PC-3 (cell line): Measurements from ENCODE around the gene LTF. TPM values are rescaled to one million over a fixed set of nuclear protein-coding genes. Genes with fewer than 3 reads are reported as not detected.

Source experiments
- ATAC-seq: fragments of 200-7000 bp; cut with Tn5 transposase; 2 replicates; pipeline ENCODE4 v1.9.1; 2020; ENCODE audit warnings: mild to moderate bottlenecking, moderate library complexity
- BruUV-seq: library from RNA; stranded (reverse); fragments of 400-500 nt; replicated peaks from 2 replicates; lab custom pipeline; 2021; lab: Mats Ljungman, UMichigan
- CTCF ChIA-PET: fragments of 300-600 bp; sonication (Branson Sonifier 250); formaldehyde crosslinking; loops from one replicate; lab custom pipeline; 2022; ENCODE audit warnings: antibody characterized with exemption; lab: Charles Lee
- POLR2A ChIA-PET: fragments of 300-600 bp; sonication (Branson Sonifier 250); formaldehyde crosslinking; loops from one replicate; lab custom pipeline; 2022; ENCODE audit warnings: antibody characterized with exemption; ENCODE audit not compliant: unreplicated experiment; lab: Charles Lee
- DNase-seq: peaks from one replicate; pipeline ENCODE4 v3.0.0-alpha.2; 2015
- H2AFZ ChIP-seq: fragments of 300-600 bp; sonication (generic); 2 replicates; pipeline ENCODE4 v1.6.0; 2016; ENCODE audit warnings: antibody characterized with exemption, low read length
- H3F3A ChIP-seq: fragments of 300-600 bp; sonication (generic); one replicate; pipeline ENCODE4 v1.6.0; 2017; ENCODE audit warnings: antibody characterized with exemption, low read length, control low read depth, mild to moderate bottlenecking; ENCODE audit not compliant: unreplicated experiment
- H3K27ac ChIP-seq: fragments of 300-600 bp; sonication (generic); 2 replicates; pipeline ENCODE4 v1.5.1; 2016; ENCODE audit warnings: mild to moderate bottlenecking, low read length
- H3K27me3 ChIP-seq: fragments of 300-600 bp; sonication (generic); 2 replicates; pipeline ENCODE4 v1.6.1; 2016; ENCODE audit warnings: low read length, mixed read lengths
- H3K36me3 ChIP-seq: fragments of 300-600 bp; sonication (generic); 2 replicates; pipeline ENCODE4 v1.6.1; 2016; ENCODE audit warnings: low read depth, mixed run types, low read length, mixed read lengths
- H3K4me1 ChIP-seq: fragments of 300-600 bp; sonication (generic); 2 replicates; pipeline ENCODE4 v1.5.1; 2016; ENCODE audit warnings: low read length; ENCODE audit not compliant: insufficient read depth
- H3K4me2 ChIP-seq: fragments of 300-600 bp; sonication (generic); 2 replicates; pipeline ENCODE4 v1.6.0; 2016; ENCODE audit warnings: low read length
- H3K4me3 ChIP-seq: fragments of 300-600 bp; sonication (generic); 2 replicates; pipeline ENCODE4 v1.5.1; 2016; ENCODE audit warnings: mild to moderate bottlenecking, low read length, mixed read lengths
- H3K79me2 ChIP-seq: fragments of 300-600 bp; sonication (generic); 2 replicates; pipeline ENCODE4 v1.6.1; 2017; ENCODE audit warnings: low read length, mixed read lengths
- H3K9ac ChIP-seq: fragments of 300-600 bp; sonication (generic); 2 replicates; pipeline ENCODE4 v1.6.0; 2016; ENCODE audit warnings: mild to moderate bottlenecking, low read length
- H3K9me2 ChIP-seq: fragments of 300-600 bp; sonication (generic); replicated peaks from 2 replicates; pipeline ENCODE4 v1.6.1; 2016; ENCODE audit warnings: mixed run types, low read length, mixed read lengths
- H3K9me3 ChIP-seq: fragments of 300-600 bp; sonication (generic); 2 replicates; pipeline ENCODE4 v1.6.1; 2016; ENCODE audit warnings: low read length, mixed read lengths
- H4K20me1 ChIP-seq: fragments of 300-600 bp; sonication (generic); 2 replicates; pipeline ENCODE4 v1.6.1; 2016; ENCODE audit warnings: low read length, mixed read lengths
- EZH2 ChIP-seq: fragments of 300-600 bp; sonication (generic); IDR thresholded peaks from one replicate; pipeline ENCODE4 v1.6.1; 2017; ENCODE audit warnings: antibody characterized with exemption, mild to moderate bottlenecking, low read length; ENCODE audit not compliant: unreplicated experiment
- EZH2phosphoT487 ChIP-seq: fragments of 300-600 bp; sonication (generic); IDR thresholded peaks from 2 replicates; pipeline ENCODE4 v1.6.1; 2018; ENCODE audit warnings: mild to moderate bottlenecking, antibody characterized with exemption, low read length, borderline replicate concordance
- intact Hi-C: fragments of 100-400 bp; cut with micrococcal nuclease; formaldehyde crosslinking; loops from 2 replicates; pipeline ENCODE4 v1.9.0; 2023
- total RNA-seq: library from RNA; depleted of rRNA; stranded (reverse); fragments of >200 nt; gene quantifications from 2 replicates; pipeline ENCODE4 v1.2.3, GENCODE V29; 2014
- TF ChIP-seq, protein P1 (sequence below): fragments of 300-600 bp; sonication (generic); conservative IDR thresholded peaks from 2 replicates; pipeline ENCODE4 v1.5.1; 2017; ENCODE audit warnings: antibody characterized with exemption, low read depth, mild to moderate bottlenecking, low read length

Gene LTF
- total RNA-seq, 1 experiment from 2014 or later: not detected

DNA sequence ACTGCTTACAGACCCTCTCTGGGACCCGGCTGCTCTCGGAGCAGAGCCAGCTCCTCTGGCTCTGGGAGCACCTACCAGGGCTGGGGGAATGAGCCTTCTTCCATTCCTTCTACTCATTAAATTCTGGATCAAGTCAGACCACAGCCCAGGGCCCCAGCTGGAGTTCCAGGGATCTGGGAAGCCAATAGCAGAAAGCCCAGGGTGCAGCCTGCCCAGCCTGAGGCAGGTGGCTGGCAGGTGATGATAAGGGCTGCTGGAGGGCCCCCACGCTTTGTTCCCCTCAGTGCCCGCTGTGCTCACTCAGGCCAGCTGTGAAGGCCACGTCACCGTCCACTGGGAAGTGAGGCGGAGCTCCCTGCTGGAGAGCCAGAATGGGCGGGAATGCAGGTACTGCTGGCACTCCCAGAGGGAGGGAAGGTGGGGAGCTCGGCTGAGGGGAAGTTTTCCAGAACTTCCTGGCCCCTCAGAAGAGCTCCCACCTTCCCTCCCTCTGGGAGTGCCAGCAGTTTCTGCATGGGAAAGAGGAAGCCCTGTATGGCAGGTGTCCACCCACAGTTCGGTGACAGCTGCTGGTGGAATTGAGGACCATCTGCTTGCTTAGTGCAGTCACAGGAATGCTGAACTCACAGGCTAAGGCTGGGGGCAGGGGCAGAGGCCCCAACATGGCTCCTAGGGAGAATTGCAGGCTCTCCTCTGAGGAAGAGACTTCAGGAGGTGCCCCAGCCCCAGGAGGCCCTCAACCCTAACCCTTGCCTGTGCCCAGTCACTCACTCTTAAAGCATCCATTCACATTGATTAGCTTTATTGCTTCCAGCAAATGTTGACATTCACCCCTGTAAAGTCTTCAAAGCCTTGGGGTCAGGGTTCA is 20.4 kb upstream of the LTF start:
- no peak for DNase-seq
- Histone ChIP-seq H3K4me2 (no peak overlapping the region), H2AFZ (no peak overlapping the region), H3K79me2 (no peaks in the 10 kb centered on the region), H3K36me3 (no peaks in the 10 kb centered on the region), H3K9me3 (no peaks in the 10 kb centered on the region), H3K4me1 (peaks cover 14% of the 10 kb centered on the region), H4K20me1 (no peaks in the 10 kb centered on the region), H3K4me3 (no peak overlapping the region), H3K9me2 (no peaks in the 10 kb centered on the region), H3F3A (no peaks in the 10 kb centered on the region), H3K27ac (no peak overlapping the region), H3K9ac (no peak overlapping the region), H3K27me3 (no peaks in the 10 kb centered on the region)
- TF ChIP-seq EZH2 (no peak), EZH2phosphoT487 (no peak)
- TF ChIP-seq, protein P1, sequence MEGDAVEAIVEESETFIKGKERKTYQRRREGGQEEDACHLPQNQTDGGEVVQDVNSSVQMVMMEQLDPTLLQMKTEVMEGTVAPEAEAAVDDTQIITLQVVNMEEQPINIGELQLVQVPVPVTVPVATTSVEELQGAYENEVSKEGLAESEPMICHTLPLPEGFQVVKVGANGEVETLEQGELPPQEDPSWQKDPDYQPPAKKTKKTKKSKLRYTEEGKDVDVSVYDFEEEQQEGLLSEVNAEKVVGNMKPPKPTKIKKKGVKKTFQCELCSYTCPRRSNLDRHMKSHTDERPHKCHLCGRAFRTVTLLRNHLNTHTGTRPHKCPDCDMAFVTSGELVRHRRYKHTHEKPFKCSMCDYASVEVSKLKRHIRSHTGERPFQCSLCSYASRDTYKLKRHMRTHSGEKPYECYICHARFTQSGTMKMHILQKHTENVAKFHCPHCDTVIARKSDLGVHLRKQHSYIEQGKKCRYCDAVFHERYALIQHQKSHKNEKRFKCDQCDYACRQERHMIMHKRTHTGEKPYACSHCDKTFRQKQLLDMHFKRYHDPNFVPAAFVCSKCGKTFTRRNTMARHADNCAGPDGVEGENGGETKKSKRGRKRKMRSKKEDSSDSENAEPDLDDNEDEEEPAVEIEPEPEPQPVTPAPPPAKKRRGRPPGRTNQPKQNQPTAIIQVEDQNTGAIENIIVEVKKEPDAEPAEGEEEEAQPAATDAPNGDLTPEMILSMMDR: no peak
- ChIA-PET CTCF (no interaction called here), POLR2A (no interaction called here)
- no peak for ATAC-seq
- intact Hi-C loops: no loop called here
- BruUV-seq: no TSS peak

DNA sequence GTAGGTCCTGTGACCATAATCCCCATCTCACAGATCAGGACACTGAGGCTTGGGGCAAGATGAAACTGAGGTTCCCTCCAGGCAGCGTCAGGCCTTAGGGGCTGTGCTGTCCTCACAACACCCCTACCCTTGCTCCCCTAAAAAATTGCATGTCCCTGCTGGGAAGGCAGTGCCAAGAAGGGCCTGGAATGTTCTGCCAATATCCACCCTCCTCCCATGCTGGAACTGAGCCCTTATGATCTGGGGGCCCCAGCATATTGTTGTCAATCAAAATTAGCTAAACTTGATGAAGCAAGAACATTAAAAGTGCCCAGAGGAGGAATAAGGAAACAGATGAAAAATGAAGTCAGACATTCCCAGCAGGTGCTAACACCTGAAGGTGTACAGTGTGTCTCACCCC is 19.7 kb upstream of the LTF start:
- DNase-seq: no peak
- no peaks in the 10 kb centered on the region for H3K79me2 ChIP-seq
- peaks cover 6% of the 10 kb centered on the region for H3K4me1 ChIP-seq
- TF ChIP-seq EZH2: no peak
- TF ChIP-seq, protein P1: no peak
- no peak for TF ChIP-seq EZH2phosphoT487
- intact Hi-C loops: no loop called here
- POLR2A ChIA-PET: no interaction called here
- BruUV-seq: no TSS peak
- H3K4me2 ChIP-seq: no peak overlapping the region
- no peak overlapping the region for H3K27ac ChIP-seq
- H2AFZ ChIP-seq: no peak overlapping the region
- no peak overlapping the region for H3K9ac ChIP-seq
- H3K4me3 ChIP-seq: no peak overlapping the region
- no peaks in the 10 kb centered on the region for H3K9me2 ChIP-seq
- H3K27me3 ChIP-seq: no peaks in the 10 kb centered on the region
- no peaks in the 10 kb centered on the region for H3K9me3 ChIP-seq
- H3K36me3 ChIP-seq: no peaks in the 10 kb centered on the region
- ATAC-seq: no peak
- CTCF ChIA-PET: no interaction called here
- H3F3A ChIP-seq: no peaks in the 10 kb centered on the region
- H4K20me1 ChIP-seq: no peaks in the 10 kb centered on the region

DNA sequence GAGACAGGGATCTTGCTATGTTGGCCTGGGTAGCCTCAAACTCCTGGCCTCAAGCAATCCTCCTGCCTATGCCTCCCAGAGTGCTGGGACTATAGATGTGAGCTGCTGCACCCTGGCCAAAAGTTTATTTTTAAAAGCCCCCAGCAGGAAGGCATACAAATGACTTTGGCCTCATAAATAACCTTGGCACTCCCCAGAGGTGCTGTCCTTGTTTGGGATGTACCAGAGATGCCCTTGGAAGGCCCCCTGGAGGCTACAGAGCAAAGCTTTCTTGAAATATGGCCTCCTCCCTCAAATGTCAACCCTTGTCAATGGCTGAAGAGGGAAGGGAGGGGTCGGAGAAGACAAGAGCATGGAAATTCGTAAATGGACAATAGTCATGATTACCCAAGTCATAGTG is 19.1 kb upstream of the LTF start:
- intact Hi-C loops: no loop called here

More for the DNA sequence above, 19.1 kb upstream of the LTF start:
- no peak overlapping the region for H2AFZ ChIP-seq
- H3K27me3 ChIP-seq: no peaks in the 10 kb centered on the region
- no TSS peak for BruUV-seq
- H3K36me3 ChIP-seq: no peaks in the 10 kb centered on the region
- H3K4me3 ChIP-seq: no peak overlapping the region
- no peak overlapping the region for H3K9ac ChIP-seq
- no peak for DNase-seq
- no peak overlapping the region for H3K4me2 ChIP-seq
- ChIA-PET CTCF (no interaction called here), POLR2A (no interaction called here)
- peaks cover under 1% of the 10 kb centered on the region for H3K4me1 ChIP-seq
- no peaks in the 10 kb centered on the region for H3K79me2 ChIP-seq
- no peaks in the 10 kb centered on the region for H3F3A ChIP-seq
- no peak for ATAC-seq
- no peak overlapping the region for H3K27ac ChIP-seq
- no peaks in the 10 kb centered on the region for H3K9me3 ChIP-seq
- H3K9me2 ChIP-seq: no peaks in the 10 kb centered on the region
- TF ChIP-seq, protein P1: no peak; the same call in 1 of the 2 replicates
- no peak for TF ChIP-seq EZH2phosphoT487
- H4K20me1 ChIP-seq: no peaks in the 10 kb centered on the region
